ENCODE results near the gene STRADA.

- no peak for TF ChIP-seq POLR2AphosphoS5 (IDR thresholded peaks at IDR 0.05; ENCODE audit: low read depth, low read length)
- TF ChIP-seq SIN3A (IDR thresholded peaks at IDR 0.05; ENCODE audit: borderline replicate concordance, insufficient read depth, low read length), result no peak
- TF ChIP-seq TAF1 (IDR thresholded peaks at IDR 0.05; ENCODE audit: borderline replicate concordance, insufficient read depth, low read length), result no peak
Observed at GRCh38 chr17:63735691-63736090, 5.9 kb downstream of the STRADA start.

All from PFSK-1 (cell line).